ENCODE data around the gene PLAAT2.

- TF ChIP-seq POLR2AphosphoS5 (IDR thresholded peaks at IDR 0.05; ENCODE audit: low read depth, low read length), result no peak
- no peak for TF ChIP-seq REST (IDR thresholded peaks at IDR 0.05; ENCODE audit: insufficient read depth in 1 of 2, low read depth in 2 of 2, low read length in 2 of 2)
These were observed 1.7 kb upstream of the PLAAT2 start for GRCh38 chr11:63564784-63565350.

All from PFSK-1 (cell line).